B cell (primary cell): ENCODE data around the gene PLEKHA5. TPM values are rescaled to one million over a fixed set of nuclear protein-coding genes. Genes with fewer than 3 reads are reported as not detected.

Experiments
- ATAC-seq: fragments of 200-7000 bp; cut with Tn5 transposase; one replicate; pipeline ENCODE4 v1.10.0; 2021; ENCODE audit warnings: low read depth, mild to moderate bottlenecking, moderate number of reproducible peaks, moderate library complexity
- CTCF ChIA-PET: fragments of 350-600 bp; sonication (Branson Sonifier 250); formaldehyde crosslinking; loops from one replicate; lab custom pipeline; 2021; ENCODE audit warnings: antibody characterized with exemption, inconsistent platforms; lab: Charles Lee
- POLR2A ChIA-PET: fragments of 350-600 bp; sonication (Branson Sonifier 250); formaldehyde crosslinking; loops from one replicate; lab custom pipeline; 2021; ENCODE audit warnings: antibody characterized with exemption; lab: Charles Lee
- DNase-seq: peaks from one replicate; pipeline ENCODE4 v3.0.0; 2013
- H2AFZ ChIP-seq: 2 replicates; pipeline ENCODE4 v1.6.1; 2012; ENCODE audit warnings: mild to moderate bottlenecking, low read depth, low read length; ENCODE audit not compliant: insufficient read depth, poor library complexity, severe bottlenecking
- H3K27ac ChIP-seq, 2 donors: 1 replicate in 1 of 2; 2 replicates in 1 of 2; pipeline ENCODE4 v1.5.1; 2012 to 2013; ENCODE audit warnings: low read length in 2 of 2, mild to moderate bottlenecking in 2 of 2, moderate library complexity in 1 of 2
- H3K27me3 ChIP-seq, 4 experiments: fragments of 200-600 bp in 1 of 4; sonication (generic) in 1 of 4; replicated peaks in 1 of 4; 1 replicate in 2 of 4; 2 replicates in 2 of 4; pipeline versions ENCODE4 v1.6.1 to v1.7.0; 2013 to 2016; ENCODE audit warnings: low read length in 3 of 4, mild to moderate bottlenecking in 2 of 4, mixed read lengths in 1 of 4, moderate library complexity in 1 of 4; ENCODE audit not compliant: insufficient read depth in 4 of 4, control insufficient read depth in 3 of 4; ENCODE audit errors: control extremely low read depth in 1 of 4
- H3K36me3 ChIP-seq, 2 experiments: replicated peaks in 1 of 2; 1 replicate in 1 of 2; 2 replicates in 1 of 2; pipeline versions ENCODE4 v1.6.1 to v1.7.1; 2013; ENCODE audit warnings: low read length in 1 of 2; ENCODE audit not compliant: insufficient read depth in 2 of 2, control insufficient read depth in 1 of 2; ENCODE audit errors: control extremely low read depth in 1 of 2, extremely low read depth in 1 of 2
- H3K4me1 ChIP-seq, 2 donors: fragments of 200-600 bp in 1 of 2; sonication (generic) in 1 of 2; 1 replicate in 1 of 2; 2 replicates in 1 of 2; pipeline versions ENCODE4 v1.5.1 to v1.6.1; 2013 to 2017; ENCODE audit warnings: low read length in 2 of 2; ENCODE audit not compliant: control insufficient read depth in 2 of 2, insufficient read depth in 2 of 2
- H3K4me2 ChIP-seq: replicated peaks from 2 replicates; pipeline ENCODE3; 2012; ENCODE audit warnings: mild to moderate bottlenecking, low read depth, low read length; ENCODE audit not compliant: poor library complexity, severe bottlenecking
- H3K4me3 ChIP-seq, 5 experiments: fragments of 200-600 bp in 1 of 5; sonication (generic) in 1 of 5; 1 replicate in 3 of 5; 2 replicates in 2 of 5; pipeline versions ENCODE4 v1.5.1 to v1.7.0; 2011 to 2016; ENCODE audit warnings: low read length in 4 of 5, mild to moderate bottlenecking in 4 of 5, low read depth in 2 of 5, control low read depth in 1 of 5, moderate library complexity in 1 of 5; ENCODE audit not compliant: insufficient read depth in 1 of 5; ENCODE audit errors: control extremely low read depth in 1 of 5, extremely low read depth in 1 of 5
- H3K79me2 ChIP-seq: fragments of 200-600 bp; sonication (generic); one replicate; pipeline ENCODE4 v1.6.0; 2016; ENCODE audit warnings: low read length; ENCODE audit not compliant: control insufficient read depth, insufficient read depth
- H3K9ac ChIP-seq: fragments of 200-600 bp; sonication (generic); 2 replicates; pipeline ENCODE4 v1.6.1; 2017; ENCODE audit warnings: mild to moderate bottlenecking, low read length, moderate library complexity
- H3K9me3 ChIP-seq, 3 donors: one replicate each; pipeline versions ENCODE4 v1.6.1 to v1.7.1; 2013; ENCODE audit warnings: low read length in 2 of 3; ENCODE audit not compliant: control insufficient read depth in 2 of 3, insufficient read depth in 1 of 3; ENCODE audit errors: control extremely low read depth in 1 of 3
- H4K20me1 ChIP-seq: 2 replicates; pipeline ENCODE4 v1.6.0; 2012; ENCODE audit warnings: mild to moderate bottlenecking, low read length; ENCODE audit not compliant: insufficient read depth, control insufficient read depth, poor library complexity, severe bottlenecking
- H3K27ac Mint-ChIP-seq: one replicate; pipeline ENCODE4 v1.8.0; 2021; ENCODE audit warnings: mixed read lengths
- H3K27me3 Mint-ChIP-seq: one replicate; pipeline ENCODE4 v1.8.0; 2021; ENCODE audit warnings: mixed read lengths
- H3K4me1 Mint-ChIP-seq: one replicate; pipeline ENCODE4 v1.8.0; 2021; ENCODE audit warnings: mixed read lengths
- H3K4me3 Mint-ChIP-seq: one replicate; pipeline ENCODE4 v1.8.0; 2021; ENCODE audit warnings: mixed read lengths
- H3K9me3 Mint-ChIP-seq: one replicate; pipeline ENCODE4 v1.8.0; 2022; ENCODE audit warnings: mixed read lengths; ENCODE audit not compliant: insufficient read depth
- CTCF ChIP-seq: fragments of 200-600 bp; IDR thresholded peaks from one replicate; pipeline ENCODE4 v1.8.0; 2022; ENCODE audit warnings: antibody characterized with exemption, mild to moderate bottlenecking
- EZH2 ChIP-seq: IDR thresholded peaks from 2 replicates; pipeline ENCODE4 v1.6.1; 2012; ENCODE audit warnings: borderline replicate concordance, low read depth, mild to moderate bottlenecking, moderate library complexity, low read length; ENCODE audit not compliant: insufficient read depth, poor library complexity, severe bottlenecking
- WGBS: methylation state at CpG from one replicate; pipeline ENCODE4 v1.1.5; 2013; ENCODE audit warnings: missing lambda C conversion rate; ENCODE audit not compliant: insufficient coverage; 5-methylcytosine and 5-hydroxymethylcytosine counted together
- intact Hi-C: fragments of 100-400 bp; cut with micrococcal nuclease; formaldehyde crosslinking; loops from one replicate; pipeline ENCODE4 v1.10.0; 2022
- polyA plus RNA-seq: library from polyadenylated mRNA; depleted of rRNA; stranded (reverse); fragments of >200 nt; gene quantifications from 2 replicates; pipeline ENCODE4 v1.2.3, GENCODE V29; 2012
- total RNA-seq, 2 donors: library from RNA; stranded (reverse); fragments of 120-200 nt in 1 of 2; gene quantifications; 1 replicate in 1 of 2; 2 replicates in 1 of 2; pipeline versions ENCODE4 v1.2.3 to v1.2.4, GENCODE V29; 2013 to 2022

PLEKHA5 gene
- total and polyA plus RNA-seq, 2 donors (not counting 1 experiment from before 2014, with no cell fraction given) = 0.03 to 0.22 TPM

- no peak overlapping the region for H2AFZ ChIP-seq
- H3K27ac ChIP-seq = no peak overlapping the region
- no peak overlapping the region for H3K4me3 ChIP-seq
- no peaks in the 10 kb centered on the region for H3K9me3 Mint-ChIP-seq
- intact Hi-C loops = no loop called here
- ATAC-seq (no peak), DNase-seq (no peak)
- H3K4me1 Mint-ChIP-seq = no peaks in the 10 kb centered on the region
- no peaks in the 10 kb centered on the region for H3K79me2 ChIP-seq
- H3K27me3 ChIP-seq = no peaks in the 10 kb centered on the region
- whole genome bisulfite sequencing = no CpG with 5 or more reads among the region's 2 CpGs
- H3K4me2 ChIP-seq = no peak overlapping the region
- H3K27me3 Mint-ChIP-seq = no peaks in the 10 kb centered on the region
- TF ChIP-seq CTCF = no peak
- TF ChIP-seq EZH2 = no peak
- POLR2A ChIA-PET = no interaction called here
- H3K27ac Mint-ChIP-seq = no peak overlapping the region
- no peak overlapping the region for H3K4me3 Mint-ChIP-seq
- no peaks in the 10 kb centered on the region for H3K9me3 ChIP-seq
- H3K9ac ChIP-seq = no peak overlapping the region
- no peaks in the 10 kb centered on the region for H4K20me1 ChIP-seq
- no peaks in the 10 kb centered on the region for H3K4me1 ChIP-seq
- no peaks in the 10 kb centered on the region for H3K36me3 ChIP-seq
- CTCF ChIA-PET = no interaction called here
These were observed 91.4 kb downstream of the PLEKHA5 start for GRCh38 chr12:19220852-19221466.

GRCh38 chr12:19222558-19222957 is 93.0 kb downstream of the PLEKHA5 start:
- Histone ChIP-seq H3K9me3 (no peaks in the 10 kb centered on the region), H4K20me1 (no peaks in the 10 kb centered on the region), H3K9ac (no peak overlapping the region), H3K4me3 (no peak overlapping the region), H3K27ac (no peak overlapping the region), H3K4me1 (no peaks in the 10 kb centered on the region), H3K79me2 (no peaks in the 10 kb centered on the region), H2AFZ (no peak overlapping the region), H3K27me3 (no peaks in the 10 kb centered on the region), H3K4me2 (no peak overlapping the region), H3K36me3 (no peaks in the 10 kb centered on the region)
- WGBS = 80% methylated on average over 1 of the region's 3 CpGs
- DNase-seq = no peak
- ATAC-seq = no peak
- ChIA-PET POLR2A (no interaction called here), CTCF (interaction anchor here (0.7 kb wide), 1 partner anchor 976 kb away, joined by 4 read pairs; no protein-coding TSS in a partner anchor)
- Mint-ChIP-seq H3K4me3 (no peak overlapping the region), H3K9me3 (no peaks in the 10 kb centered on the region), H3K27me3 (no peaks in the 10 kb centered on the region), H3K4me1 (no peaks in the 10 kb centered on the region), H3K27ac (no peak overlapping the region)
- TF ChIP-seq EZH2 (no peak), CTCF (no peak)
- intact Hi-C loops = no loop called here
